HCT116 (cell line): ENCODE results near the gene CPA5.

Source experiments
- EGR1 ChIP-seq: IDR thresholded peaks from 2 replicates; pipeline ENCODE4 v1.6.1; 2012; ENCODE audit warnings: low read depth
- EZH2 ChIP-seq: fragments of 200-600 bp; sonication (generic); IDR thresholded peaks from 2 replicates; pipeline ENCODE4 v1.6.1; 2017; ENCODE audit warnings: antibody characterized with exemption, mixed run types
- EZH2phosphoT487 ChIP-seq: fragments of 200-600 bp; IDR thresholded peaks from 2 replicates; pipeline ENCODE4 v1.6.1; 2018; ENCODE audit warnings: antibody characterized with exemption, borderline replicate concordance
- POLR2A ChIP-seq: IDR thresholded peaks from 2 replicates; pipeline ENCODE4 v1.7.0; 2011; ENCODE audit warnings: borderline replicate concordance; ENCODE audit not compliant: insufficient read depth, insufficient read length; ENCODE audit errors: extremely low read depth
- POLR2AphosphoS5 ChIP-seq: IDR thresholded peaks from 2 replicates; pipeline ENCODE4 v1.6.1; 2011; ENCODE audit warnings: mild to moderate bottlenecking, low read depth, low read length, moderate library complexity
- SP1 ChIP-seq: IDR thresholded peaks from 2 replicates; pipeline ENCODE4 v1.6.1; 2012; ENCODE audit warnings: low read depth
- SRF ChIP-seq: IDR thresholded peaks from 2 replicates; pipeline ENCODE4 v1.6.1; 2012; ENCODE audit warnings: low read depth
- TCF7L2 ChIP-seq: IDR thresholded peaks from 2 replicates; pipeline ENCODE4 v1.7.0; 2011; ENCODE audit warnings: borderline replicate concordance, inconsistent platforms; ENCODE audit not compliant: insufficient read depth, insufficient read length; ENCODE audit errors: extremely low read depth
- TF ChIP-seq, protein P1 (sequence below), 3 experiments: fragments of 200-600 bp in 1 of 3; sonication (generic) in 1 of 3; IDR thresholded peaks in 2 of 3; conservative IDR thresholded peaks in 1 of 3; 2 replicates each; pipeline ENCODE4 v1.5.1; 2012 to 2017; ENCODE audit warnings: low read depth in 2 of 3, low read length in 2 of 3, antibody characterized with exemption in 1 of 3, borderline replicate concordance in 1 of 3, control low read depth in 1 of 3, mild to moderate bottlenecking in 1 of 3, mixed read lengths in 1 of 3, mixed run types in 1 of 3, moderate library complexity in 1 of 3; ENCODE audit not compliant: insufficient read depth in 1 of 3
- TF ChIP-seq, protein P2 (sequence below): IDR thresholded peaks from 2 replicates; pipeline ENCODE4 v1.6.1; 2012

DNA sequence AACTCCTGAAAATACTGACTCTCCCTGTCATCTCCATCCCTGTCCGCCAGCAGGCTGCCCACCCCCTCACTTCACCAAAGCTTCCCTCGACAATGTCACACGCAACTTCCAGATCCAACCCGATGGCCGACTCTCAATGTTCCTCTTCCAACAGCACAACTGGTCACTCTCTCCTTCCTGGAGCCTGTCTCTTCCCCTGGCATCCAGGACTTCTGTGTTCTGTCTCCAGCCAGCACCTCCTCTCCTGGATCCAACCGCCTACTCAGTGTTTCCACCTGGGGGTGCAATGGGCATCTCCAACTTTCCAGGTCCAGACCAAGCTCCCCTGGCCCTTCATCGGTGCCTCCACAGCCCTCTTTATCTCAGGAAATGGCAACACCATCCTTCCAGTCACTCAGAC is 8.6 kb downstream of the CPA5 start:
- TF ChIP-seq EZH2phosphoT487: no peak
- no peak for TF ChIP-seq EZH2
- TF ChIP-seq, protein P1, sequence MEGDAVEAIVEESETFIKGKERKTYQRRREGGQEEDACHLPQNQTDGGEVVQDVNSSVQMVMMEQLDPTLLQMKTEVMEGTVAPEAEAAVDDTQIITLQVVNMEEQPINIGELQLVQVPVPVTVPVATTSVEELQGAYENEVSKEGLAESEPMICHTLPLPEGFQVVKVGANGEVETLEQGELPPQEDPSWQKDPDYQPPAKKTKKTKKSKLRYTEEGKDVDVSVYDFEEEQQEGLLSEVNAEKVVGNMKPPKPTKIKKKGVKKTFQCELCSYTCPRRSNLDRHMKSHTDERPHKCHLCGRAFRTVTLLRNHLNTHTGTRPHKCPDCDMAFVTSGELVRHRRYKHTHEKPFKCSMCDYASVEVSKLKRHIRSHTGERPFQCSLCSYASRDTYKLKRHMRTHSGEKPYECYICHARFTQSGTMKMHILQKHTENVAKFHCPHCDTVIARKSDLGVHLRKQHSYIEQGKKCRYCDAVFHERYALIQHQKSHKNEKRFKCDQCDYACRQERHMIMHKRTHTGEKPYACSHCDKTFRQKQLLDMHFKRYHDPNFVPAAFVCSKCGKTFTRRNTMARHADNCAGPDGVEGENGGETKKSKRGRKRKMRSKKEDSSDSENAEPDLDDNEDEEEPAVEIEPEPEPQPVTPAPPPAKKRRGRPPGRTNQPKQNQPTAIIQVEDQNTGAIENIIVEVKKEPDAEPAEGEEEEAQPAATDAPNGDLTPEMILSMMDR (IDR thresholded peaks at IDR 0.05 in 2 of 3, conservative IDR thresholded peaks at IDR 0.05 in 1 of 3; ENCODE audit: borderline replicate concordance in 1 of 3, insufficient read depth in 1 of 3, low read depth in 2 of 3, low read length in 2 of 3): no peak; a peak in 1 of 6 replicates
- no peak for TF ChIP-seq SP1
- TF ChIP-seq, protein P2, sequence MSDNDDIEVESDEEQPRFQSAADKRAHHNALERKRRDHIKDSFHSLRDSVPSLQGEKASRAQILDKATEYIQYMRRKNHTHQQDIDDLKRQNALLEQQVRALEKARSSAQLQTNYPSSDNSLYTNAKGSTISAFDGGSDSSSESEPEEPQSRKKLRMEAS: no peak
- no peak for TF ChIP-seq TCF7L2
- no peak for TF ChIP-seq EGR1
- no peak for TF ChIP-seq POLR2AphosphoS5
- TF ChIP-seq SRF: no peak
- no peak for TF ChIP-seq POLR2A
